H1 (cell line): ENCODE data around the gene TFF1. TPM values are rescaled to one million over a fixed set of nuclear protein-coding genes. Genes with fewer than 3 reads are reported as not detected.

Source experiments
- KDM1A ChIP-seq: fragments of 200-600, 300-600 bp; sonication (generic); IDR thresholded peaks from 2 replicates; pipeline ENCODE4 v1.7.1; 2016; ENCODE audit warnings: mild to moderate bottlenecking, low read length, borderline replicate concordance
- polyA plus RNA-seq, 7 experiments: library from polyadenylated mRNA; depleted of rRNA in 3 of 7; stranded (reverse) in 5 of 7; unstranded in 2 of 7; fragments of >200 nt in 5 of 7; fragments of 200-250 nt in 2 of 7; gene quantifications; 1 replicate in 5 of 7; 2 replicates in 1 of 7; 4 replicates in 1 of 7; pipeline versions ENCODE4 v1.2.1 to v1.2.3, GENCODE V29; 2011 to 2013; ENCODE audit warnings: missing spikeins in 2 of 7, mixed read lengths in 2 of 7
- total RNA-seq: library from RNA; stranded (reverse); fragmentation: NEBNext Ultra II Directional; extraction: Animal tissue kit (Norgen Biotek cat#: 25700); gene quantifications from 2 replicates; pipeline ENCODE4 v1.2.1, GENCODE V29; 2021

Gene TFF1
- total and polyA plus RNA-seq, 2 of the 8 experiments (the other 6 are each of a cell fraction or from before 2014, with no cell fraction given) = not detected

DNA sequence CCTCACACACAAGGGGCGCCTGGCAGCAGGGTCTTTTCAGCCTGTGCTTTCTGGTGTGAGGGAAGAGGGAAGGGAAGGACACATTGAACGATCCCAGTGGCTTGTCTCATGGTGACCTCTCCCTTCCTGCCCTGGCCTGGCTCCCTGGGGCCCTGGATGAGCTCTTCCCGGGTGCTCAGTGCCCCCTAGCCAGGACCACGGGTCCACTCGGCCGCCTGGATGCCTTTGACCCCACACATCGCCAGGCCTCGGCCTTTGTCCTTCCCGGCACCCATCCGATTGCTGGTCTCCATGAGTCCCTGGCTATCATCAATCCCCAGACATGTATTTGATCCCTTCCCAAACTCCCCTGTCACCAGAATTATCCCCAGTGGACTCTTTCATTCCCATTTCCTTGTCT is 45.1 kb downstream of the TFF1 start (continued):
- TF ChIP-seq KDM1A = no peak
